Pancreas (tissue), 10 donors: ENCODE measurements around the gene HMMR. TPM values are rescaled to one million over a fixed set of nuclear protein-coding genes. Genes with fewer than 3 reads are reported as not detected.
"Not testable (repeated sequence)": the region's sequence is repeated elsewhere in the genome, so short reads cannot be mapped to it uniquely, and the experiment has no call there.

Source experiments
- ATAC-seq, 4 donors: fragments of 200-7000 bp; cut with Tn5 transposase; one replicate each; pipeline versions ENCODE4 v1.8.0 to v1.9.1; 2020; ENCODE audit warnings: mild to moderate bottlenecking in 4 of 4, moderate library complexity in 4 of 4
- DNase-seq, 6 donors: peaks; one replicate each; pipeline ENCODE4 v3.0.0-alpha.2; 2020
- FAIRE-seq: peaks from 2 replicates; lab custom pipeline; 2012; peaks lifted over from hg19 to GRCh38; lab: Jason Lieb, UNC
- H3K27ac ChIP-seq, 4 donors: fragments of 200-600 bp; sonication (generic); 1 replicate in 3 of 4; 2 replicates in 1 of 4; pipeline versions ENCODE4 v1.5.0 to v1.8.0; 2020
- H3K27me3 ChIP-seq, 4 donors: fragments of 200-600 bp; one replicate each; pipeline ENCODE4 v1.8.0; 2021
- H3K36me3 ChIP-seq, 3 donors: fragments of 200-600 bp; sonication (generic) in 1 of 3; one replicate each; pipeline versions ENCODE4 v1.5.0 to v1.8.0; 2020 to 2021
- H3K4me1 ChIP-seq, 3 donors: fragments of 200-600 bp; one replicate each; pipeline ENCODE4 v1.8.0; 2021
- H3K4me3 ChIP-seq, 4 donors: fragments of 200-600 bp; sonication (generic) in 2 of 4; one replicate each; pipeline versions ENCODE4 v1.5.0 to v1.8.0; 2020 to 2021
- H3K9me3 ChIP-seq, 4 donors: fragments of 200-600 bp; one replicate each; pipeline ENCODE4 v1.8.0; 2021
- WGBS, 2 donors: extraction: QIAGEN DNeasy Blood & Tissue Kit; methylation state at CpG; one replicate each; pipeline ENCODE4 v1.1.7; 2013; 5-methylcytosine and 5-hydroxymethylcytosine counted together
- intact Hi-C, 3 donors: fragments of 100-400 bp; cut with DNase I; formaldehyde crosslinking; loops; one replicate each; pipeline versions ENCODE4 v1.11.1 to v1.14.2; 2022
- polyA plus RNA-seq, 2 donors: library from polyadenylated mRNA; stranded (reverse); fragments of 200-250 nt; gene quantifications; one replicate each; pipeline ENCODE4 v1.2.3, GENCODE V29; 2013
- total RNA-seq, 6 donors: library from RNA; stranded (reverse); fragmentation: NEBNext Ultra II Directional in 4 of 6; extraction: Animal tissue kit (Norgen Biotek cat#: 25700) in 4 of 6; gene quantifications; one replicate each; pipeline versions ENCODE4 v1.2.1 to v1.2.4, GENCODE V29; 2021 to 2023
- TF ChIP-seq, protein P1 (sequence below), 4 donors: fragments of 200-600 bp; sonication (generic) in 3 of 4; IDR thresholded peaks; one replicate each; pipeline versions ENCODE4 v1.5.0 to v1.8.0; 2021; ENCODE audit warnings: antibody characterized with exemption in 4 of 4
- donor health status: healthy with polysubstance abuse.
- donor health status: DM: no; HTN: no; CAD: no; lungs with moderate emphysema.
- donor health status: DM: no; HTN: no; CAD: no.
- donor health status: control.
- donor health status: control.
- donor health status: Bipolar disorder and iron deficiency.
- donor health status: DM: yes; HTN: yes; CAD: no.
- donor health status: DM: no; HTN: no; CAD: no.
- donor health status: DM: no; HTN: no; CAD: no.
- donor health status: DM: yes; HTN: yes; CAD: no.

Gene HMMR
- total and polyA plus RNA-seq, 8 donors, result 0.07 to 0.84 (median 0.26) TPM; not detected in 1

GRCh38 chr5:163534492-163535094, 74.2 kb downstream of the HMMR start:
- no peak for DNase-seq
- H3K4me3 ChIP-seq, result no peak overlapping the region
- peaks cover 0 to 6% (median 0%) of the 10 kb centered on the region in 3 donors for H3K4me1 ChIP-seq
- no peak for ATAC-seq
- 24 to 41% methylated on average over 2 of the region's 2 CpGs for WGBS, 2 donors
- no peak for FAIRE-seq
- no peak overlapping the region for H3K27ac ChIP-seq
- intact Hi-C loops, result no loop called here
- no peaks in the 10 kb centered on the region for H3K27me3 ChIP-seq
- no peaks in the 10 kb centered on the region for H3K36me3 ChIP-seq
- TF ChIP-seq, protein P1, sequence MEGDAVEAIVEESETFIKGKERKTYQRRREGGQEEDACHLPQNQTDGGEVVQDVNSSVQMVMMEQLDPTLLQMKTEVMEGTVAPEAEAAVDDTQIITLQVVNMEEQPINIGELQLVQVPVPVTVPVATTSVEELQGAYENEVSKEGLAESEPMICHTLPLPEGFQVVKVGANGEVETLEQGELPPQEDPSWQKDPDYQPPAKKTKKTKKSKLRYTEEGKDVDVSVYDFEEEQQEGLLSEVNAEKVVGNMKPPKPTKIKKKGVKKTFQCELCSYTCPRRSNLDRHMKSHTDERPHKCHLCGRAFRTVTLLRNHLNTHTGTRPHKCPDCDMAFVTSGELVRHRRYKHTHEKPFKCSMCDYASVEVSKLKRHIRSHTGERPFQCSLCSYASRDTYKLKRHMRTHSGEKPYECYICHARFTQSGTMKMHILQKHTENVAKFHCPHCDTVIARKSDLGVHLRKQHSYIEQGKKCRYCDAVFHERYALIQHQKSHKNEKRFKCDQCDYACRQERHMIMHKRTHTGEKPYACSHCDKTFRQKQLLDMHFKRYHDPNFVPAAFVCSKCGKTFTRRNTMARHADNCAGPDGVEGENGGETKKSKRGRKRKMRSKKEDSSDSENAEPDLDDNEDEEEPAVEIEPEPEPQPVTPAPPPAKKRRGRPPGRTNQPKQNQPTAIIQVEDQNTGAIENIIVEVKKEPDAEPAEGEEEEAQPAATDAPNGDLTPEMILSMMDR (IDR thresholded peaks at IDR 0.05), result no peak
- no peaks in the 10 kb centered on the region for H3K9me3 ChIP-seq

DNA sequence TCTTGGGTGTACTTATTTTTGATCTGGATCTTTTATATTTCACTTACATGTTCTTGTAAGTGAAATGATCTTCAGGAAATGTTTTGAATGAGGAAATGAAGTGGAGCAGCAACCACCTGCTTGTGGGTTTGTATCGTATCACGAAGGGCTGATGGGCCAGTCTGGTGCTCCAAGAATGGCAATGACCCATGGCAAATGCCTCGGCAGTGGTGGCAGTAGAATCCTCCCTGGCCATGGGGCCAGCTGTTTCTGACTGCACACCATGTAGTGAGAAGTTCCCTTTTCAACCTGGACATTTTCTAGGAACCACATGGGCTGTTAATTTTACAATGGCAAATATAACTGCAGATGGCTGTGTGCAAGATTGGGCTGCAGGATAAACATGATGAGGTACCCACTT, 74.9 kb downstream of the HMMR start:
- ATAC-seq, result no peak

DNA sequence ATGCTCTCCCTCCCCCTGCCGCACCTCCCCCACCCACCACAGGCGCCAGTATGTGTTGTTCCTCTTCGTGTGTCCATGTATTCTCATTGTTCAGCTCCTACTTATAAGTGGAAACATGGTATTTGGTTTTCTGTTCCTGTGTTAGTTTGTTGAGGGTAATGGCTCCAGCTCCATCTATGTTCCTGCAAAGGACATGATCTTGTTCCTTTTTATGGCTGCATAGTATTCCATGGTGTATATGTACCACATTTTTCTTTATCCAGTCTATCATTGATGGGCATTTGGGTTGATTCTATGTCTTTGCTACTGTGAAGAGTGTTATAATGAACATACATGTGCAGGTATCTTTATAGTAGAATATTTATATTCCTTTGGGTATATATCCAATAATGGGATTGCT, 76.0 kb downstream of the HMMR start:
- intact Hi-C loops, ATAC-seq, H3K9me3 ChIP-seq, H3K4me3 ChIP-seq, DNase-seq, FAIRE-seq, H3K36me3 ChIP-seq, H3K4me1 ChIP-seq, H3K27ac ChIP-seq, H3K27me3 ChIP-seq: not testable (repeated sequence)
- 74 to 88% methylated on average over 3 of the region's 3 CpGs for whole genome bisulfite sequencing, 2 donors

More for the DNA sequence above, 74.9 kb downstream of the HMMR start:
- intact Hi-C loops, result no loop called here
- TF ChIP-seq, protein P1 (IDR thresholded peaks at IDR 0.05), result no peak
- DNase-seq, result no peak
- Histone ChIP-seq H3K36me3 (no peaks in the 10 kb centered on the region), H3K27me3 (no peaks in the 10 kb centered on the region), H3K27ac (no peak overlapping the region), H3K4me3 (no peak overlapping the region), H3K9me3 (no peaks in the 10 kb centered on the region), H3K4me1 (peaks cover 0 to 6% (median 0%) of the 10 kb centered on the region in 3 donors)
- 87 to 96% methylated on average over 3 of the region's 3 CpGs for WGBS, 2 donors
- no peak for FAIRE-seq

DNA sequence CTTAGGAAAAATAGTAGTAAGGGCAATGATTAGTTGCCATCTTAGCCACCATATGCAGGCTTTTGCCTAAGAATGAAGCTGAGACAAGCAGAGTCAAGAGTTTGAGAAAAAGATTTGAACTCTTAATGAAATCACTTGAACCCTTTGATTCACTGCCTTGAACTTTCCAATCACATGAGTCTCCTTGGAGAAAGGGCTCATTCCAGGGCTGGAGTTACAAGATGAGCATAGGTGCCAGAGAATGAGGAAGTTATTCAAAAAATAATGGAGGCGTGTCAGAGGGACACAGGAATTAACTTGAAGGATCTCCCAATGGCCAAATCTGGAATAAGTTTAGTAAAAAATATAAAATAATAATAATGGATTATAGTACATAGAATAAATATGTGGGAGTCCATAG, 80.3 kb downstream of the HMMR start:
- no peak for ATAC-seq
- WGBS, 2 donors, result 66 to 89% methylated on average over 1 of the region's 1 CpG
- no peaks in the 10 kb centered on the region for H3K4me1 ChIP-seq
- no peak overlapping the region for H3K4me3 ChIP-seq
- H3K27ac ChIP-seq, result no peak overlapping the region
- peaks cover 0 to 3% (median 0%) of the 10 kb centered on the region in 4 donors for H3K27me3 ChIP-seq
- intact Hi-C loops, result no loop called here
- H3K36me3 ChIP-seq, result no peaks in the 10 kb centered on the region
- no peak for FAIRE-seq
- H3K9me3 ChIP-seq, result no peaks in the 10 kb centered on the region
- DNase-seq, result no peak
- TF ChIP-seq, protein P1 (IDR thresholded peaks at IDR 0.05), result no peak

Other genes with a start within 250 kb of the HMMR start
- gene CCNG1, start 23.0 kb upstream of the HMMR start, total RNA-seq, result 100 to 1,000 TPM in 5 of 6 donors, 10 to 100 TPM in 1; 95.4 to 222 (median 154) TPM
- 10 to 100 TPM; 55.1 to 68.6 TPM for gene CCNG1, start 23.0 kb upstream of the HMMR start, polyA plus RNA-seq
- gene NUDCD2, start 530 bp upstream of the HMMR start, total RNA-seq, result 10 to 100 TPM in 3 of 6 donors, 1 to 10 TPM in 3; 8.7 to 14.8 (median 10.2) TPM
- gene NUDCD2, start 530 bp upstream of the HMMR start, polyA plus RNA-seq, result 1 to 10 TPM; 2.8 to 5.7 TPM
- 10 to 100 TPM in 5 of 6 donors, 1 to 10 TPM in 1; 9.2 to 34.6 (median 15.9) TPM for gene MAT2B, start 45.0 kb downstream of the HMMR start, total RNA-seq
- 10 to 100 TPM in 1 of 2 donors, 1 to 10 TPM in 1; 9.8 to 21.1 TPM for gene MAT2B, start 45.0 kb downstream of the HMMR start, polyA plus RNA-seq